B cell (primary cell): ENCODE measurements around the gene VPS72. TPM values are rescaled to one million over a fixed set of nuclear protein-coding genes. Genes with fewer than 3 reads are reported as not detected.

Experiments
- ATAC-seq: fragments of 200-7000 bp; cut with Tn5 transposase; one replicate; pipeline ENCODE4 v1.10.0; 2021; ENCODE audit warnings: low read depth, mild to moderate bottlenecking, moderate number of reproducible peaks, moderate library complexity
- CTCF ChIA-PET: fragments of 350-600 bp; sonication (Branson Sonifier 250); formaldehyde crosslinking; loops from one replicate; lab custom pipeline; 2021; ENCODE audit warnings: antibody characterized with exemption, inconsistent platforms; lab: Charles Lee
- POLR2A ChIA-PET: fragments of 350-600 bp; sonication (Branson Sonifier 250); formaldehyde crosslinking; loops from one replicate; lab custom pipeline; 2021; ENCODE audit warnings: antibody characterized with exemption; lab: Charles Lee
- DNase-seq: peaks from one replicate; pipeline ENCODE4 v3.0.0; 2013
- H2AFZ ChIP-seq: 2 replicates; pipeline ENCODE4 v1.6.1; 2012; ENCODE audit warnings: mild to moderate bottlenecking, low read depth, low read length; ENCODE audit not compliant: insufficient read depth, poor library complexity, severe bottlenecking
- H3K27ac ChIP-seq, 2 donors: 1 replicate in 1 of 2; 2 replicates in 1 of 2; pipeline ENCODE4 v1.5.1; 2012 to 2013; ENCODE audit warnings: low read length in 2 of 2, mild to moderate bottlenecking in 2 of 2, moderate library complexity in 1 of 2
- H3K27me3 ChIP-seq, 4 experiments: fragments of 200-600 bp in 1 of 4; sonication (generic) in 1 of 4; replicated peaks in 1 of 4; 1 replicate in 2 of 4; 2 replicates in 2 of 4; pipeline versions ENCODE4 v1.6.1 to v1.7.0; 2013 to 2016; ENCODE audit warnings: low read length in 3 of 4, mild to moderate bottlenecking in 2 of 4, mixed read lengths in 1 of 4, moderate library complexity in 1 of 4; ENCODE audit not compliant: insufficient read depth in 4 of 4, control insufficient read depth in 3 of 4; ENCODE audit errors: control extremely low read depth in 1 of 4
- H3K36me3 ChIP-seq, 2 experiments: replicated peaks in 1 of 2; 1 replicate in 1 of 2; 2 replicates in 1 of 2; pipeline versions ENCODE4 v1.6.1 to v1.7.1; 2013; ENCODE audit warnings: low read length in 1 of 2; ENCODE audit not compliant: insufficient read depth in 2 of 2, control insufficient read depth in 1 of 2; ENCODE audit errors: control extremely low read depth in 1 of 2, extremely low read depth in 1 of 2
- H3K4me1 ChIP-seq, 2 donors: fragments of 200-600 bp in 1 of 2; sonication (generic) in 1 of 2; 1 replicate in 1 of 2; 2 replicates in 1 of 2; pipeline versions ENCODE4 v1.5.1 to v1.6.1; 2013 to 2017; ENCODE audit warnings: low read length in 2 of 2; ENCODE audit not compliant: control insufficient read depth in 2 of 2, insufficient read depth in 2 of 2
- H3K4me2 ChIP-seq: replicated peaks from 2 replicates; pipeline ENCODE3; 2012; ENCODE audit warnings: mild to moderate bottlenecking, low read depth, low read length; ENCODE audit not compliant: poor library complexity, severe bottlenecking
- H3K4me3 ChIP-seq, 5 experiments: fragments of 200-600 bp in 1 of 5; sonication (generic) in 1 of 5; 1 replicate in 3 of 5; 2 replicates in 2 of 5; pipeline versions ENCODE4 v1.5.1 to v1.7.0; 2011 to 2016; ENCODE audit warnings: low read length in 4 of 5, mild to moderate bottlenecking in 4 of 5, low read depth in 2 of 5, control low read depth in 1 of 5, moderate library complexity in 1 of 5; ENCODE audit not compliant: insufficient read depth in 1 of 5; ENCODE audit errors: control extremely low read depth in 1 of 5, extremely low read depth in 1 of 5
- H3K79me2 ChIP-seq: fragments of 200-600 bp; sonication (generic); one replicate; pipeline ENCODE4 v1.6.0; 2016; ENCODE audit warnings: low read length; ENCODE audit not compliant: control insufficient read depth, insufficient read depth
- H3K9ac ChIP-seq: fragments of 200-600 bp; sonication (generic); 2 replicates; pipeline ENCODE4 v1.6.1; 2017; ENCODE audit warnings: mild to moderate bottlenecking, low read length, moderate library complexity
- H3K9me3 ChIP-seq, 3 donors: one replicate each; pipeline versions ENCODE4 v1.6.1 to v1.7.1; 2013; ENCODE audit warnings: low read length in 2 of 3; ENCODE audit not compliant: control insufficient read depth in 2 of 3, insufficient read depth in 1 of 3; ENCODE audit errors: control extremely low read depth in 1 of 3
- H4K20me1 ChIP-seq: 2 replicates; pipeline ENCODE4 v1.6.0; 2012; ENCODE audit warnings: mild to moderate bottlenecking, low read length; ENCODE audit not compliant: insufficient read depth, control insufficient read depth, poor library complexity, severe bottlenecking
- H3K27ac Mint-ChIP-seq: one replicate; pipeline ENCODE4 v1.8.0; 2021; ENCODE audit warnings: mixed read lengths
- H3K27me3 Mint-ChIP-seq: one replicate; pipeline ENCODE4 v1.8.0; 2021; ENCODE audit warnings: mixed read lengths
- H3K4me1 Mint-ChIP-seq: one replicate; pipeline ENCODE4 v1.8.0; 2021; ENCODE audit warnings: mixed read lengths
- H3K4me3 Mint-ChIP-seq: one replicate; pipeline ENCODE4 v1.8.0; 2021; ENCODE audit warnings: mixed read lengths
- H3K9me3 Mint-ChIP-seq: one replicate; pipeline ENCODE4 v1.8.0; 2022; ENCODE audit warnings: mixed read lengths; ENCODE audit not compliant: insufficient read depth
- EZH2 ChIP-seq: IDR thresholded peaks from 2 replicates; pipeline ENCODE4 v1.6.1; 2012; ENCODE audit warnings: borderline replicate concordance, low read depth, mild to moderate bottlenecking, moderate library complexity, low read length; ENCODE audit not compliant: insufficient read depth, poor library complexity, severe bottlenecking
- WGBS: methylation state at CpG from one replicate; pipeline ENCODE4 v1.1.5; 2013; ENCODE audit warnings: missing lambda C conversion rate; ENCODE audit not compliant: insufficient coverage; 5-methylcytosine and 5-hydroxymethylcytosine counted together
- intact Hi-C: fragments of 100-400 bp; cut with micrococcal nuclease; formaldehyde crosslinking; loops from one replicate; pipeline ENCODE4 v1.10.0; 2022
- polyA plus RNA-seq: library from polyadenylated mRNA; depleted of rRNA; stranded (reverse); fragments of >200 nt; gene quantifications from 2 replicates; pipeline ENCODE4 v1.2.3, GENCODE V29; 2012
- total RNA-seq, 2 donors: library from RNA; stranded (reverse); fragments of 120-200 nt in 1 of 2; gene quantifications; 1 replicate in 1 of 2; 2 replicates in 1 of 2; pipeline versions ENCODE4 v1.2.3 to v1.2.4, GENCODE V29; 2013 to 2022
- TF ChIP-seq, protein P1 (sequence below): fragments of 200-600 bp; IDR thresholded peaks from one replicate; pipeline ENCODE4 v1.8.0; 2022; ENCODE audit warnings: antibody characterized with exemption, mild to moderate bottlenecking

VPS72 gene
- total and polyA plus RNA-seq, 2 donors (not counting 1 experiment from before 2014, with no cell fraction given): 42.1 to 48.7 TPM

- H3K9me3 Mint-ChIP-seq: no peaks in the 10 kb centered on the region
- H4K20me1 ChIP-seq: peaks cover 9% of the 10 kb centered on the region
- peak within 1 kb of the TSS; percentile 82 to 96 (median 95) for H3K4me3 ChIP-seq
- H3K4me3 Mint-ChIP-seq: peak within 1 kb of the TSS; percentile 98
- H3K27ac Mint-ChIP-seq: peak within 1 kb of the TSS; percentile 94
- peaks cover 0 to 2% (median 0%) of the 10 kb centered on the region in 4 experiments for H3K27me3 ChIP-seq
- H3K36me3 ChIP-seq: peaks cover 2 to 5% of the 10 kb centered on the region in 2 experiments
- peak; percentile 98 for DNase-seq
- H3K79me2 ChIP-seq: peaks cover 48% of the 10 kb centered on the region
- TF ChIP-seq, protein P1, sequence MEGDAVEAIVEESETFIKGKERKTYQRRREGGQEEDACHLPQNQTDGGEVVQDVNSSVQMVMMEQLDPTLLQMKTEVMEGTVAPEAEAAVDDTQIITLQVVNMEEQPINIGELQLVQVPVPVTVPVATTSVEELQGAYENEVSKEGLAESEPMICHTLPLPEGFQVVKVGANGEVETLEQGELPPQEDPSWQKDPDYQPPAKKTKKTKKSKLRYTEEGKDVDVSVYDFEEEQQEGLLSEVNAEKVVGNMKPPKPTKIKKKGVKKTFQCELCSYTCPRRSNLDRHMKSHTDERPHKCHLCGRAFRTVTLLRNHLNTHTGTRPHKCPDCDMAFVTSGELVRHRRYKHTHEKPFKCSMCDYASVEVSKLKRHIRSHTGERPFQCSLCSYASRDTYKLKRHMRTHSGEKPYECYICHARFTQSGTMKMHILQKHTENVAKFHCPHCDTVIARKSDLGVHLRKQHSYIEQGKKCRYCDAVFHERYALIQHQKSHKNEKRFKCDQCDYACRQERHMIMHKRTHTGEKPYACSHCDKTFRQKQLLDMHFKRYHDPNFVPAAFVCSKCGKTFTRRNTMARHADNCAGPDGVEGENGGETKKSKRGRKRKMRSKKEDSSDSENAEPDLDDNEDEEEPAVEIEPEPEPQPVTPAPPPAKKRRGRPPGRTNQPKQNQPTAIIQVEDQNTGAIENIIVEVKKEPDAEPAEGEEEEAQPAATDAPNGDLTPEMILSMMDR: no peak
- TF ChIP-seq EZH2: no peak
- H3K27ac ChIP-seq: peak within 1 kb of the TSS; percentile 87 to 90
- peak within 1 kb of the TSS; percentile 76 for H2AFZ ChIP-seq
- intact Hi-C loops: loop anchor here (1.0 to 5.0 kb wide), 5 partner anchors 8 to 148 kb away; partner anchors contain the start of genes LYSMD1, PI4KB, RFX5 and VPS72
- POLR2A ChIA-PET: interaction anchor here (0.5 to 1.3 kb wide), 4 partner anchors 9 to 152 kb away, joined by 3 to 8 read pairs (median 4); partner anchors contain the start of gene VPS72
- H3K9me3 ChIP-seq: no peaks in the 10 kb centered on the region
- peak; percentile 98 for ATAC-seq
- under 1% methylated on average over 60 of the region's 60 CpGs for WGBS
- peak within 1 kb of the TSS; percentile 84 for H3K4me2 ChIP-seq
- CTCF ChIA-PET: interaction anchor here (1.3 kb wide), 1 partner anchor 53 kb away, joined by 5 read pairs; no protein-coding TSS in a partner anchor
- H3K4me1 Mint-ChIP-seq: peaks cover 47% of the 10 kb centered on the region
- peak within 1 kb of the TSS; percentile 86 for H3K9ac ChIP-seq
- no peaks in the 10 kb centered on the region for H3K27me3 Mint-ChIP-seq
- H3K4me1 ChIP-seq: peaks cover 21 to 29% of the 10 kb centered on the region in 2 donors
Observed at GRCh38 chr1:151198254-151199127, 8.5 kb upstream of the VPS72 start, which contains the start of gene PIP5K1A. Gene PIP5K1A (plus strand): TSS chr1:151198552. CDS start chr1:151198997, 445 bp downstream.
